HG03064 (cell line): ENCODE results near the gene KLHL2.

ENCODE experiments used
- ATAC-seq: cut with Tn5 transposase; IDR thresholded peaks from one replicate; pipeline ENCODE4 v1.9.1; 2021; ENCODE audit warnings: low read depth; ENCODE audit not compliant: unreplicated experiment

The KLHL2 gene

GRCh38 chr4:165355900-165356300 is 148.5 kb downstream of the KLHL2 start:
- ATAC-seq: no peak

DNA sequence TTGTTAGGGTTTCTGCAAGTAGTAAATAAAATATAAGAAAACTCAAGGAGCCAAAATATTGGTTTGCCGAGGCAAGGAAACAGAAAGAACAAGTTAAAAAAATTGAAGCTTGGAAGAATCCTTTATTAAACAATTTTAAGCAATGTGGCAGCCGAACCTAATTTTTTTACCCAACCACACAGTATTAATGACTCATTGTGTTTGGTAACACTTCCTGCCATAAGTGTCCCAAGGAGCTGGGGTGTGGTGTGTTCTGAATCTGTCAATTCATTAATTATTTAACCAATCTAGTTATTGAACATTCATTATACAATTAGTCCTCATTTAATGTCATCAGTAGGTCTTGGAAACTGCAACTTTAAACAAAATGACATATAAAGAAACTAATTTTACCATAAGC is 152.1 kb downstream of the KLHL2 start:
- ATAC-seq: no peak

DNA sequence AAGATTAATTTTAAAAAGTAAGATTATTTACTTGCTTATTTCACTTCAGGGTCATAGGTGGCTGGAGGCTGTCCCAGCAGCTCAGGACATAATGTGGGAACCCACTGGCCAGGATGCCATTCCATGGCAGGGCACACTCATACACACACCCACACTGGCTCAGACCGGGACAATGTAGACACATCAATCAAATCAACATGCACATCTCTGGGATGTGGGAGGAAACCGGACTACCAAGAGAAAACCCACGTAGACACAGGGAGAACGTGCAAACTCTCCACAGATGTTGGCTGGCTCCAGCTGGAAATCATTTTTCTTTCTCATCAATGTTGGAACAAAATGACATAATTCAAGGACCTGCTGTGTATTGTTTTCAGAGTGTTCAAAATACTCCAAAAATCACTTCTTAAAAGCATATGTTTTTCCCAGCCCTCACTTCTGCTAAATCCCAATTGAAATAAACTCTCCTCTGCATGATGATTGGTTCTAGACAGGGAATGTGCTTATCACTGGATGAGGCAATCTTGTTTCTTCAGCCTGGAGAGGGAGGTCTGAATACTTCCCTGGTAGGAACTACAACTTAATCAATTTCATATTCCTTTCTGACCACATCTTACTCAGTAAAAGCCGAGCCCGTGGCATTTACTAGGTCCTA is 152.8 kb downstream of the KLHL2 start:
- no peak for ATAC-seq

DNA sequence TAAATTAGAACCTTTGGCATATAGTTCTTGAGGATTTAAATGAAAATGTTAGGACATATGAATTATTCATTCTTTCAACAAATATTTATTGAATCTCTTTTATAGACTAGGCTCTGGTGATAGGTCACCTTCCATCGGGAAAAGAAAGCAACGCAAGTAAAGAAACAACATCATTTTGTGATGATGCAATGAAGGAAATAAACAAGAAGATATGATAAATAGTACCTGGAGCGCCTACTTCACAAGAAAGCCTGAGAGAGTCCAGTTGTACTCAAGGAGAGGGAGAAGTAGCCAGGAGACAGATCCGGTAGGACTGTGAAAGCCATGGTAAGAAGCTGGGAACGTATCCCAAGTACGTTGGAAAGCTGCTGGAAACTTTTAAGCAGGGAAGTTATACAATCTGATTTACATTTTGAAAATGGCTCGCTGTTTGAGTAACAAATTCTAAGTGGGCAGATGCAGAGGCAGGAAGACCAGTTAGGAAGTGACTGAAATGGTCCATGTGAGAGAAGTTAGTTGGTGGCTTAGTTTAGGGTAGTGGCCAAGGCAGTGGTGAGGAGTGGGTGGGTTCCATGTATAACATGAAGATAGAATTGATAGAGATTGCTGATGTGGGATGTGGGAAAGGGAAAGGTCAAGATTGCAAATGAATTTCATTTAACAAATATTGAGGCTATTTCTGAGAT is 153.8 kb downstream of the KLHL2 start:
- ATAC-seq: no peak

GRCh38 chr4:165361810-165362209 is 154.4 kb downstream of the KLHL2 start:
- no peak for ATAC-seq

DNA sequence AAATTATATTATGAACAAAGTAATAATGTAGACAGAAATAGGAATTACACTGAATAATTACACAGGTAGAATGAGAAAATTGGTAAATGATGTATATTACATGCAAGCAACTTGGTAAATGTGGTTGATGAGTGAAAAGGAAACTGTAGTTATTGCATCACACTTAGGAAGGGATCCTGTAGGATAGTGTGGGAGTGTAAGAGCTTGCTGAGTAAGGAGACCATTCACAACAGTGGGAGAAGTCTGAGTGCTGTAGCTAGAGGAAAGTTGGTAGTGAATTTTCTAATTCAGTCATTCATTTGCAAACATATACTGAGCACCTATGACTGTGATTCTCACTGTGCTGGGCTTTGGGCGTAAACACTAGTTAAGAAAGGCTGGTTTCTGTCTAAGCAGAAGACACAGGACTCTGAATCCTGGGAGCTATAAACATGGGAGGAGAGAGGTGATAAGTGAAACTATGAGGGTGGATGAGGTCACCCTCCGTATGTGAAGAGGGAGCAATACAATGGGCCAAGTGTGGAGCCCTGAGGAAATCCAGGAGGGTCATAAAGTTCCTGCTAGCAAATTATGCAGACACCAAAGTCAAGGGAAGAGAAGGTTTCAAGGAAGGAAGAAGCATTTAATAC is 157.2 kb downstream of the KLHL2 start:
- ATAC-seq: no peak

GRCh38 chr4:165367040-165367439 is 159.7 kb downstream of the KLHL2 start:
- ATAC-seq: no peak

GRCh38 chr4:165368114-165368513 is 160.8 kb downstream of the KLHL2 start:
- no peak for ATAC-seq

GRCh38 chr4:165368567-165368966 is 161.2 kb downstream of the KLHL2 start:
- ATAC-seq: no peak

DNA sequence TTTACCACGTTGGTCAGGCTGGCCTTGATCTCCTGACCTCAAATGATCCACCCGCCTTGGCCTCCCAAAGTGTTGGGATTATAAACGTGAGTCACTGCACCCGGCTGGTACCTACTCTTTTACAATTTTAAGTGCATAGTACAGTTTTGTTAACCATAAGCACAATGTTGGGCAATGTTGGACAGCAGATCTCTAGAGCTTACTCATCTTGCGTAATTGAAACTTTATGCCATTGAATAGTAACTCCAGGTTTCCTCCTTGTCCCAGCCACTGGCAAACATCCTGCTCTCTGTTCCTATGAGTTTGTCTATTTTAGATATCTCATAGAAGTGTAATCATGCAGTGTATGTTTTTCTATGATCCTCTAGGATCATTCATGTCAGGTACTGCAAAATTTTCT is 162.2 kb downstream of the KLHL2 start:
- ATAC-seq: no peak

DNA sequence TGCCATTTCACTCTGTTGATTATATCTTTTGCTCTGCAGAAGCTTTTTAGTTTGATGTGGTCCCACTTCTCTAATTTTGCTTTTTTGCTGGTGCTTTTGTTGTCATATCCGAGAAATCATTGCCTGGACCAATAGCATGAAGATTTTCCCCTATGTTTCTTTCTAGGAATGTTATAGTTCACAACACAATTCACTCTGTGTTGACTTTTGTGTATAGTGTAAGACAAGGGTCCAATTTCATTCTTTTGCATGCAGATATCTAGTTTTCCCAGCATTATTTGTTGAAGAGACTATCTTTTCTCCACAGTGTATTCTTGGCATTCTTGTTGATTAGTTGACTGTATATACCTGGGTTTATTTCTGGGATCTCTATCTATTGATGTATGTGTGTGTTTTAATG is 163.2 kb downstream of the KLHL2 start:
- no peak for ATAC-seq
